Daoy (cell line): ENCODE measurements around the gene TENM4. TPM values are rescaled to one million over a fixed set of nuclear protein-coding genes. Genes with fewer than 3 reads are reported as not detected.

ENCODE experiments used
- DNase-seq: peaks from one replicate; pipeline ENCODE4 v3.0.0-alpha.2; 2015; ENCODE audit warnings: low read depth
- total RNA-seq: library from RNA; depleted of rRNA; stranded (reverse); fragments of >200 nt; shearing (Covaris generic); gene quantifications from 2 replicates; pipeline ENCODE4 v1.2.3, GENCODE V29; 2014

Gene TENM4
- total RNA-seq, 1 experiment from 2014 or later, result 13.6 TPM

DNA sequence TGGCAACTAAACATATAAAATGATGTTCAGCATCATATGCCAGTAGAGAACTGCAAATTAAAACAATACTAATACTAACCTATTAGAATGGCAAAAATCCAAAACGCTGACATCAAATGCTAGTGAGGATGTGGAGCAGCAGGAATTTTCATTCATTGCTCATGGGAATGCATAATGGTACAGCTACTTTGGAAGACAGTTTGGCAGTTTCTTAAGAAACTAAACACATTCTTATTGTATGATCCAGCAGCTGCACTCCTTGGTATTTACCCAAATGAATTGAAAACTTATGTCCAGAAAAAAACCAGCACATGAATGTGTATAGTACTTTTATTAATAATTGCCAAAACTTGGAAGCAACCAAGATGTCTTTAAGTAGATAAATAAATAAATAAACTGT is 258.0 kb downstream of the TENM4 start:
- DNase-seq, result no peak

DNA sequence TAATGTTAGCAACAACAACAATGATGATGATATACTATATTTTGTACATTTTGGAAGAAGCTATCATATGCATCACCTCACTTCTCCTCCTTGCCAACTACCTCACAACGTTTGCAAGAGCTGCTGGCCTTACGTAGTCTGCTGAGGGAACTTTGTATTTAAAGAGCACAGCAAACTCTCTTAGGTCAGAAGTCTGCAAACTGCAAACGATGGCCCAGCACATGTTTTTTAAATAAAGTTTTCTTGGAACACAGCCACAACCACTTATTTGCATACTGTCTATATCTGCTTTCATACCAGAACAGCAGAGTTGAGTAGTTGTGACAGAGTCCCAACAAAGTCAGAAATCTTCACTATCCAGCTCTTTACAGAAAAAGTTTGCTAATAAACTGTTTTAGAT is 261.7 kb downstream of the TENM4 start:
- no peak for DNase-seq

DNA sequence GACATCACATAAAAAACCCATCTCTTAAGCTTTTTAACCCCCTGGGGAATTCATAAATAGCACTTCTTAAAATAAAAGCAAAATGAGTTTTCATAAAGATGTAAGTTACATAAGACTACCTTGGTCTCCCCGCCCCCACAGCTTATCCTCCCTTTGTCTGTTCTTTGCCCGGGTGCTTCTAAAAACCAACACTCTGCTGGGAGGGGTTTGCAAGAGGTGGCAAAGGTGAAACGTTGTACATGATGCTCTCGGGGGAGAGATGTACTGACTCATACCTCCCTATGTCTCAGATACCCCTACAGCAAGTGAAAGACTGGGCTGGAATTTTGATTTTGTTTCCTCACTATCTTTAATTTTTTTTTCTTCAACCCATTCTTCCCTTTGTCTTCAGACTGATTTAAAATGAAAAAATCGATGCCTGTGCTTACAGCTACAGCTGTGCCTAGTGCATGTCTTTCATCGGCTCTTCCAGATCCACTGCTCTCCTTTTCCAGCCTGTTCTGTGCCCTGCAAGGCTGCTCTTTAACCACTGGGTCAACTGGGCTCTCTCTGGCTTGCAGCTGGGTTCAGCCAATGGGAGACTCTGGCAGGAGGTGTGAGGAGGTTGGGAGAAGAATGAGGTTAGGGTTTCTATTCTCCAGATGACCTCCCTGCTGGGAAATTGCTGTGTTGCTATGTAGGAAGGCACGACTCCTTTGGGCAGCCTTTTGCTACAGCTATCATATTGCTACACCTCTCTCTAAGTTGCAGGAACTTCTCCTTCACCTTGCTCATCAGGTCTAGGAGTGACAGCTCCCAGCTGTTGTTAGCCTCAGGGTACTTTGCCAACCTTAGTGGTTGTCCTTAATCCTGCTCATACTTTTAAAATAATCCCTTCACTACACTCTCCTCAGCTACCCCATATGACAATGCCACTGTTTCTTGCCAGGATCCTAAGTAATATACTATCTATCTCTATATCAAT is 266.5 kb downstream of the TENM4 start:
- DNase-seq, result peak; percentile 27

DNA sequence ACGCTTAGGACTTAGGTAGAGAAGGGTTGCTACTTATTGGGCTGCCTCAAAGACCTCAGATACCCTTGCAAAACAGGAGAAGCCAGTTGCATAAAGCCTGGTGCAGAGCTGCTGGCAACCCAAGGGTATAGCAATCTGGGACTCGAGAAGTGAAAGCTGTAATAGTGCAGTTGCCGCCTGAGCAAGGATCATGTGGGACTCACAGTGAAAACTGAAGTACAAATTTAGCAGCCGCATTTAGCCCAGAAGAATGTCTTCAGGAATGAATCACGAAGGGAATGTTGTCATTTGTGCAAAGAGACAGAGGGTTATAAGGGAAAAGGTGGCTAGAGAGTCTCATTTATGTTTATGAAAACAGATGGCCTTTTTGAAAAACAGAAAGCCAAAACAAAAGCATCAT is 267.2 kb downstream of the TENM4 start:
- DNase-seq, result peak; percentile 57

DNA sequence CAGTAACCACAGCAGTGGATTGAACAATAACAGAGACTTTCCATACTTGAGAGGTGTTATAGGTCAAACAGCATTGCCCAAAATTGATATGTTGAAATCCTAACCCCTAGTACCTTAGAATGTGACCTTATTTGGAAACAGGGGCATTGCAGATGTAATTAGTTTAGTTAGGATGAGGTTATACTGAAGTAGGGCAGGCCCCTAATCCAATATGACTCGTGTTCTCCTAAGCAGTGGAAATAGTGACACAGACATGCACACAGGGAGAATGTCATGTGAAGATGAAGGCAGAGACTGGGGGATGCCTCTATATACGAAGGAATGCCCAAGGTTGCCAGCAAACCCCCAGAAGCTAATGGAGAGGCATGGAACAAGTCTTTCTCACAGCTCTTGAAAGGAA is 270.5 kb downstream of the TENM4 start:
- DNase-seq, result no peak

DNA sequence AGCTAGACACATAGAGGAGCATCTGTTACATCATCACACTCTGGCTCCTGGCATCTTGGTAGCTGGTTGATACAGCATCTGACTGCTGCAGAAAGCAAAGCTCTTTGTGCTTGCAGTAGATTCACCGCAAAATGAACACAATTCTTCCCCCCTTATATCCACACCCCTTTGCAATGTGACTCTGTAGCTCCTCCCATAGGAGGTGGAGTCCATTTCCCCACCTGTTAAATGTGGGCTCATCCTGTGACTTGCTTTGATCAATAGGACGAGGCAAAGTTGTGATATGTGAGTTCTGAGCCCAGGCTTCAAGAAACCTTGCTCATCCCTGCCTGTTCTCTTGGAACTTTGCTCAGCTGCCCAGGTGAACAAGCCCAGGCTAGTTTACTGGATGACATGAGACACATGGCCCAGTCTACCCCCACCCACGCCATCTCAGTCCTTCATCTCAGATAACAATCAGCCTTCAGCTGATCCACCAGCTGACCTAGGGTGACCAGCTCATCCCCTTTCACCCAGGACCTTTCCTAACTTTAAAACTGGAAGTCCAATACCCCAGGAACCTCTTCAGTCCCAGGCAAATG is 272.2 kb downstream of the TENM4 start:
- no peak for DNase-seq

DNA sequence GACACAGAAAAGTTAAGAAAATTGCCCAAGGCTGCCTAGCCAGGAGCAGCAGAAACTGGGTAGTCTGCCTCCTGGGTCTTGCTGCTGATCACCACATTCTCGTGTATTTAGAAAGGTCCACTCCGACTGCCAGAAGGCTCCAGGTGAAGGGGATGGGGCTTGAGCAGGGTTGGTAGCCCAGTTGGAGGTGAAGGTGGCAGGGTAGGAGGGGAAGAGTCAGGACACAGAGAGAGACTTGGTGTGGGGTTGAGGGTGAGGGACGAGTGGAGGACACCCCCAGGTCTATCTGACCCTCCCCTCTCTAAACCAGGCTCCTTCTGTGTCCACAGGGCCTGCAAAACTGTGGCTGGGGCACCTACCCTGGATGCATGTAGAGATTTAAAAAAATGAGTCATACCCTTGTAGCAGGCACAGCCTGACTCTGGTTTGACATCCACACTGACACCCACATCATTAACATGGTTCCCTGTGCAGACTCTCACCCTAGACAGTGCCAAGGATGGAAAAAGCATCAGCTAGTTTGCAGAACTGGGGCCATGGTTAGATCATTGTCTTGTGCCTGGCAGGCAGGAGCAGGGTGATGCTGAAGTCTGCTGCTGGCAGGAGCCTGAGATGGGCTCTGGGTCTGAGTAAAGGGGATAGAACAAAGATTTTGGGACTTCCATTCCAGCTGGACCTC is 273.2 kb downstream of the TENM4 start:
- DNase-seq, result no peak

DNA sequence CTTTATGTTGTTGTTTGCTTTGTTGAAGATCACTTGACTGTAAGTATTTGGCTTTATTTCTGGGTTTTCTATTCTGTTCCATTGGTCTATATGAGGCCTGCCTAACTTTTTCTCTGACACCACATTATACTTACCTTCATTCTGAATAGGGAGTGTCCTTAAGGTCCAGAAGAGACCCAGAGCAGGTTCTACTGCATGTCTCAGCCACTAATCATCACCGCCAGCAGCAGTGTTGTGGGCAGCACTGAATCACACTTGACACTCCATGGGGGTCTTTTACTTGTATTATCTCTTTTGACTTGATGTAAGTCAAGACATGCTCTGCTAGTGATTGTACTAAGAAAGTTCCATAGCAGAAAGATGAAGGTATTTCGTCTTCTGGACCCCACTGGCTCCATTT is 274.9 kb downstream of the TENM4 start:
- no peak for DNase-seq

DNA sequence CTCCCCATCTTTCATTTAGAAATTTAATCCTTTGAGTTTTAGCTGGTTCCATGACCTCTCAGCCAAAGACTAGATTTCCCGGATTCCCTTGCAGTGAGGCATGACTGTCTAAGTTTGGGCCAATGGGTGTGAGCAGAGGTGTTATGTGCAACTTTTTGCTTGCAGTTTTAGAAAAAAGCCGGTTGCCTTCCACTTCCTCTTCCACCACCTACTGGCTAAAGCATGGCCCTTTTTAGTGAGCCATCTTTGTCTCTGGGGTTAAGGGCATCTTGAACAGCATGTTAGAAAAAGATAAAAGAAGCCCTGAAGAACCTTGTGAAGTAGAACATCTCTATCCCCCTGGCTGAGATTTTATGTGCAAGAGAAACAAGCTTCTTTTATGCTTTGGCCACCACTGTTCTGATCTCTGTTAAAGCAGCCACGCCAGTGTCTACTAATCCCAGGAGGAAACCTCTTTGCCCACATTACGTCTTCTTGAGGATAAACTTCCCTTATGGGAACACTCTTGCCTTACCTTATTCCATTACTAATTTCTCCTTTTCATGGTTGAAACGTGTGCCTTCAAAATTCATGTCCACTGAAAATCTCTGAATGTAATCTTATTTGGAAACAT is 279.9 kb downstream of the TENM4 start:
- DNase-seq, result no peak

DNA sequence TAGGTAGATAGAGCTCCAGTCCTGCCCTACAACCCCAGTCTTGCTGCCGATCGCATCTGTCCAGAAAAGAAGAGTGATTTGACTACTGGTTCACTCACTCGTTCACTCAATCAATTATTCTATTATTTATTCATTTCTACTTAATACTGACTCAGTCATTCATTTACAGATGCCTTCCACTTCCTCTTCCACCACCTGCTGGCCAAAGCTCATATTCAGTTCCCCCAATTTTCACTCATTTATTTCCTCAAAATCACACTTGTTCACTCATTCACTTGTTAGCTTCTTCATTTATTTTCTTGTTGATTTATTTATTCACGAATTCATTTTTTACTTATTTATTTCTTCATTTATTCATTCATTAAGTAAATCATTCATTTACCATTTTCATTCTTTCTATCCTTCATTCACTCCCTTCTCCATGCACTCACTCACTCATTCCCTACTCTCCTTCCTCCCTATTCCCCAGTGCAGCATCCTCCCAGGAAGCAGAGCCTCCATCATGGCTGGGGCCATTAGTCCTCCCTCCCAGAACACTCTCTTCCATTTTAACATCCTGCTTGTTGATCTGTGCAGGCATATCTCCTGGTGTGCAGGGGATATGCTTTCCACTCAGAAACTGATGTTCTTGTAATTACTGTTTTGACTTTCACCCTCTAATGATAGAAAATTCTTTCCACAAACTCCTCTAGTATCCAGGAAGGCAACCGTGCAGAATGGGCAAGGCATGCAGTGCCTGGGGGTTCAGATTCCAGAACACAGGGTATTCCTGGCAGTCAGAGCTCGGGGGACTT is 281.0 kb downstream of the TENM4 start:
- no peak for DNase-seq

DNA sequence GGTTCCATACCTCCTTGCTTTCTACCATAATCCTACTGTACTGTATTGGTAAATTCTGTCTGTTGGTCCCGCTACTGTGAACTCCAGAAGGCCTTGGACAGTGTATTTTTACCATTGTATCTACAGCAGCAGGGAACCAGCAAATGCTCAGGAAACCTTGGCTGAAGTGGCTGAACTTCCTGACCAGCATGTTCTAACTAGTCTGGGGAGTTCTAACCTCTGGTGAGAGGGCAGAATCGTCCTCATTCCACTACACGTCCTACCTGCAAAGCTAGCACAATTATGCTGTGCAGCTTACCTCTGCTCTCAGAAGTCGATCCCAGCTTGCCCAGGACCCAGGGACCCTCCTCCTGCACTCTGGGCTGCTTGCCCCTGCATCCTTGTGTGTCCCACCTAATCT is 283.1 kb downstream of the TENM4 start:
- DNase-seq, result no peak

DNA sequence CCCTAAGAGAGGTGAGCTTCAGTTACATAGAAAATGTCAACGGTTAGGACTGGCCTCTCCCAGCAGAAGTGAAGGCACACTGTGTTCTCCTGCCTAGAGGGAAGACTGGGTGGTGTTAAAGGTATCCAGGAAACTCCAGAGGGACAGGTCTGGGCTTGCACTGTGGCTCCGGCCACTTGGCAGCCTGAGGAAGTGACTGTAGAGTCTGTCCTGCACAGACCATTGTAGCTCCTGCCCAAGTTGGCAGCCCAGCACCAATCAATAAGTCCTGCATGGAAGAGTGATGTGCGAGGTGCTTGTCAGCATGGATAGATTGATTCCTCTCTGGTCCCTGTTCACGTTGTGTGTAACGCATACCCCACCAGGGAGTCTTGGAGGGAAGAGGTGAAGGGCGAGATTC is 284.8 kb downstream of the TENM4 start:
- DNase-seq, result no peak

DNA sequence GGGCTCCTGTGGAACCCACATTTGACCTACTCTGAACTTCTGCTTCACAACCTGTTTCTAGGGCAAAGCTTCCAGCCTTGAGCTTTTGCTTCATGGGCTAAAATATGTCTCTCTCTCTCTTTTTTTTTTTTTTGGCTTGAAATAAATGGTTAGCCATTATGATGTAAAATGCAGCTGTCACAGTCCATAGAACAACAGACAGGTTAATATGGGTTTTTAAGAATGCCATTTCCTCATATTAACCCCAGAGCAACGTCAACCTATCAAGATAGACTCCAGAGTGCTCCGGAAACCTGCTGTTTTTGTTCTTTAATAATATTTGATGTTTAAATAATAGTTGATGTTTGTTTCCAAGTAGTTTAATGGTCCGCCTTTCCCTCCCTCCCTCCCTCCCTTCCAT is 285.6 kb downstream of the TENM4 start:
- DNase-seq, result no peak

DNA sequence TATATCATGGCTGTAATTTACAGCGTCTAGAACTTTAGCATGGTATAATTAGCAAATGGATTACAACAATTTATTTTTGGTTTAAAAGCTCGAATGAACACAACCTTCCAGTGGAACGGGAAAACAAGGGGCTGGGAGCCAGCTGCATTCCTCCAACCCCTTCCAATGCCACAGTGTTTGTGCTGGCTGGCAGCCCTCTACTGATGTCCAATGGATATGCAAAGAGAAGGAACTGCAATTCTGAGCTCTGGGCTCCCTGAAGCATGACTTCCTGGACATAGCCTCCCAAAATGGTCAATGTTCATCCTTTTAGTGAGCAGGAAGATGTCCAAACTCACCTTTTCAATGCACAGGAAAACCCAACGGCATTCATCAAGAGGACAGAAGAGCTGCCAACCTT is 288.3 kb downstream of the TENM4 start:
- no peak for DNase-seq

DNA sequence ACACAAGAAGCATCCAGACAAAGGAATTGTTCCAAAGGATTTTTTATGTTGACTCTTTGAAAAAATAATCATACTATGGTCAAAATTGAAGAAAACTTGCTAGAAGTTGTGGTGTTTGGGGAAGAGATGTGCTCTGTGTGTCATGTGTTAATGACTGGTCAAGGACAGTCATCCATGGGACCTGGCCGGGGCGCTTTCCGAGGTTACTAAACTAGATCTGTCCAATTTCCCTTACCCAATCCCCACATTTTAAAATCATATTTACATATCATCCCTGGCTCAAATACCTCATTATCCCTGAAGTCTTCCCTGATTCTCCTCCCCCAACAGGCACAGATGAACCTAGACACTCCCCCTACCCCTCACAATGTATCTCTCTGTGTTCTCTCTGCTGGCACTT is 289.4 kb downstream of the TENM4 start:
- DNase-seq, result no peak

DNA sequence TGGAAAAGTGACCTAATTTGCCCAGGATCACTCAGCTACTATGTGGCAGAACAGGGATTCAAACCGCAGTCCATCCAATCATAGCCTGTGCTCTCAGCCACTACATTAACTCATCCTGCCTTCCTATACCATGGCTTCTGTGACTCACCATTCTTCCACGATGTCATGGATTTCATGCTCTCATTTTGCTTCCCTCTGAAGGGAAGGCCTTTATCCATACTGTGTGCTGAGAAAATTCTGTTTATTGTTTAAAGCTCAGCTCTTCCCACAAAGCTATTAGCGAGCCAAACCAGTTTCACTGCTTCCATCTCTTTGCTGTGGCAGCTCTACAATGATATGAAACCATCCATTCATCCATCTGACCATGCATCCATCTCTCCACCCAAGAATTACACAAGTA is 289.9 kb downstream of the TENM4 start:
- peak; percentile 79 for DNase-seq

DNA sequence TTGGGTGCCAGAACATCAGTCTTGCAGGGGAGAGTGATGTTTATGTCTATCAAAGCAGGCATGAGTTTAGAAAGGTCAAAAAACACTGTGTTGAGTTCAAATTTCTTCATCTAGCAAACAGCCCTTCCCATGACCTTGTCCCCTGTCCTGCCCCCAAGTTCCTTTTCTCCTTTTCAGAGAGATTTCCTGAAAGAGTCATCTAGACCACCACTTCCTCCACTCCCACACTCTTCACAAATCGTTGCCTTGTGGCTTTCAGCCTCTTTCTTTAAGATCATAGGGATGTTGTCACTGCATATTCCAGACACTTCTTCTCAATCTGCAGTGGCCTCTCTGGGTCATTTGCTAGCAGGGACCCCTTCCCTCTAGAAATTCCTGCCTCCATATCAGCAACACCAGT is 290.5 kb downstream of the TENM4 start:
- DNase-seq, result peak; percentile 32

DNA sequence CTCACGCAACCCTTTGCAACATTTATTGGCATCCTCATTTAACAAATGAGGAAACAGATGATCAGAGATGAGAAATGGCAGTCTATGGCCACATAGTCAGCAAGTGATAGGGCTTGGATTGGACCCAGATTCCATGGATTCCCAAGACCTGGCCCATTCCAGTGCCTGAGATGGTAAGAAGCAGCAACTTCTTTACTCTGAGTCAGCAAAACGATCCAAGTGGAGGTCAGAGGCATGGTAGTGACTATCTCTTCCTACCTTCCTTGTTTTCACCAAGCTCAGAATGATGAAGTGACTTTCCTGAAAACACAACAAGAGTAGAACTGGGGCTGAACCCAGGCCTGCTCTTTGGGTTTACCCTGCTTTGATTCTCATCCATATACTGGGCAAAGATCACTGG is 293.1 kb downstream of the TENM4 start:
- DNase-seq, result no peak

DNA sequence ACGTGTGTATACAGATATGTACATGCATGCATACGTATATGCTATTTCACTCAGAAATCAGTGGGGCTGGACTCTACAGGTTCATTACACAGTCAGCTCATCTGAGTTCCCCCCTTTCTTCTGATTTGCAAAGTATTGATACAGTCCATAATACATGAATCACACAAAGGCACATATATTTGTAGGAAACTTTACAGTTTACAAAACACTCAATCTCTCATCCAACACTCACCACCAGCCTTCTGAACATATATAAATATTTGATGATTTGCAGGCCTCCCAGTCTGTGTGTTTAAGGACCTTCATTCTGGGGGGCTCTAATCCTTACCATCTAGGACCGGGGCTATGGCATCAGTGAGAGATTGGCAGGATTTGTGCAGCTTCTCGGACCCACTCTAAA is 293.8 kb downstream of the TENM4 start:
- DNase-seq, result no peak

DNA sequence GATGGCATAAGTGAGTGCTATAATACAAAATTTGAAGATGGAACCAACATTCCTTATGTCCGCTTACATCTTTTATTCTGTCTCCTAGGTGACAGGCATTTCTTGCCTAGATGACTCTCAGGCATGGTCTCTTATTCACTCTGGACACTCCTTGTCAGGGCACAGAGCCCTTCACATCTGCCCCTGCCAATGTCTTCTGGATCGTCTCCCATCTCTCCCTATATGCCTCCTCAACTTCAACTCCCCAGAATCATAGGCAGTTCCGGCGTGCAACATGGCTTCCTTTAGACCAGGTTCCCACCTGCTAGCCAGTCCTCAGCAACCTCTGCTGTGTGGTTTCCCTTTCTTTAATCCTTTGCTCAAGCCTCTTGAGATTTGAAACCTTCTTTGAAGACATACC is 300.9 kb downstream of the TENM4 start:
- DNase-seq, result no peak

DNA sequence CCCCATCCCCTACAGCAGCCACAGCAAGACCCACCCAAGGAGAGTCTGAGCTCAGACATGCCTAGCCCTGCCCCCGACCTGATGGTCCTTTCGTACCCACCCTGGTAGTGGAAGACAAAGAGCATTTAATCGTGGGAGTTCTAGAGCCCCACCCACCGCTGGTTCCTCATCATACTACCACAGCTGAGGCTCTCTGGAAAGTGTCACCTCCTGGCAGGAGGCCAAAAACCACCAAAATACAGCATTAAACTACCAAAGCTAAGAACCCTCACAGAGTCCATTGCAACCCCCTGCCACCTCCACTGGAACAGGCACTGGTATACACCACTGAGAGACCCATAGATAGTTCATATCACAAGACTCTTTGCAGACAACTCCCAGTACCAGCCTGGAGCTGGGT is 311.1 kb downstream of the TENM4 start:
- DNase-seq, result peak; percentile 8

DNA sequence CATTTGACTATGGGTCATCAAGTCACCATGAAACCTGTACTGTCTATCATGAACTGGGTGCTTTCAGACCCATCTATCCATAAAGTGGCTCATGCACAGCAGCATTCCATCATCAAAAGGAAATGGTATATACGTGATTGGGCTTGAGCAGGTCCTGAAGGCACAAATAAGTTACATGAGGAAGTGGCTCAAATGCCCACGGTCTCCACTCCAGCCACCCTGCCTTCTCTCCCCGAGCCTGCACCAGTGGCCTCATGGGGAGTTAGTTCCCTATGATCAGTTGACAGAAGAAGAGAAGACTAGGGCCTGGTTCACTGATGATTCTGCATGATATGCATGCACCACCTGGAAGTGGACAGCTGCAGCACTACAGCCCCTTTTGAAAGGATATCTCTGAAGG is 312.5 kb downstream of the TENM4 start:
- DNase-seq, result no peak
